Fibroblast of lung (primary cell): ENCODE results near the gene CCDC157. TPM values are rescaled to one million over a fixed set of nuclear protein-coding genes. Genes with fewer than 3 reads are reported as not detected.

Experiments
- DNase-seq, 2 donors: peaks; one replicate each; pipeline versions ENCODE4 v3.0.0 to v3.0.0-alpha.2; 2010; ENCODE audit warnings: low read depth in 2 of 2
- H2AFZ ChIP-seq: 2 replicates; pipeline ENCODE4 v1.5.1; 2012; ENCODE audit warnings: low read length, control low read depth, inconsistent platforms
- H3K27ac ChIP-seq: 2 replicates; pipeline ENCODE4 v1.5.1; 2011; ENCODE audit warnings: low read length, control low read depth; ENCODE audit not compliant: insufficient read depth
- H3K27me3 ChIP-seq: 2 replicates; pipeline ENCODE4 v1.5.1; 2011; ENCODE audit warnings: mild to moderate bottlenecking, low read length; ENCODE audit not compliant: control insufficient read depth, insufficient read depth
- H3K36me3 ChIP-seq: 2 replicates; pipeline ENCODE4 v1.5.1; 2011; ENCODE audit warnings: low read length; ENCODE audit not compliant: control insufficient read depth, insufficient read depth
- H3K4me1 ChIP-seq: 2 replicates; pipeline ENCODE4 v1.5.1; 2011; ENCODE audit warnings: low read length; ENCODE audit not compliant: control insufficient read depth, insufficient read depth; ENCODE audit errors: extremely low read depth
- H3K4me2 ChIP-seq: 2 replicates; pipeline ENCODE4 v1.5.1; 2011; ENCODE audit warnings: low read length, control low read depth; ENCODE audit not compliant: insufficient read depth; ENCODE audit errors: extremely low read depth
- H3K4me3 ChIP-seq, 4 experiments: fragments of 200-600 bp in 1 of 4; sonication (generic) in 1 of 4; replicated peaks in 1 of 4; 2 replicates each; pipeline ENCODE4 v1.5.1; 2011 to 2016; ENCODE audit warnings: low read length in 4 of 4, low read depth in 3 of 4, mild to moderate bottlenecking in 3 of 4, control low read depth in 2 of 4, inconsistent platforms in 1 of 4, mixed read lengths in 1 of 4; ENCODE audit not compliant: insufficient read depth in 1 of 4; ENCODE audit errors: control extremely low read depth in 1 of 4
- H3K79me2 ChIP-seq: 2 replicates; pipeline ENCODE4 v1.5.1; 2012; ENCODE audit warnings: mild to moderate bottlenecking, low read length, inconsistent platforms; ENCODE audit not compliant: control insufficient read depth, insufficient read depth
- H3K9ac ChIP-seq: 2 replicates; pipeline ENCODE4 v1.5.1; 2011; ENCODE audit warnings: mild to moderate bottlenecking, low read length, control low read depth; ENCODE audit not compliant: insufficient read depth
- H3K9me3 ChIP-seq: 2 replicates; pipeline ENCODE4 v1.5.1; 2012; ENCODE audit warnings: low read depth, low read length; ENCODE audit not compliant: control insufficient read depth, insufficient read depth
- H4K20me1 ChIP-seq: 2 replicates; pipeline ENCODE4 v1.5.1; 2011; ENCODE audit warnings: low read length; ENCODE audit not compliant: control insufficient read depth, insufficient read depth; ENCODE audit errors: extremely low read depth
- CTCF ChIP-seq, 2 donors: IDR thresholded peaks in 1 of 2; conservative IDR thresholded peaks in 1 of 2; 1 replicate in 1 of 2; 2 replicates in 1 of 2; pipeline ENCODE4 v1.5.1; 2011 to 2012; ENCODE audit warnings: low read length in 2 of 2, control low read depth in 1 of 2, inconsistent platforms in 1 of 2, low read depth in 1 of 2, mild to moderate bottlenecking in 1 of 2
- EZH2 ChIP-seq: IDR thresholded peaks from 2 replicates; pipeline ENCODE4 v1.5.1; 2012; ENCODE audit warnings: low read length, control low read depth, mild to moderate bottlenecking; ENCODE audit errors: missing control alignments
- polyA plus RNA-seq, 2 donors: library from polyadenylated mRNA; depleted of rRNA in 1 of 2; stranded (reverse) in 1 of 2; unstranded in 1 of 2; fragments of >200 nt; gene quantifications; 2 replicates each; pipeline ENCODE4 v1.2.1, GENCODE V29; 2011 to 2012; ENCODE audit warnings: missing spikeins in 1 of 2
- total RNA-seq: library from RNA; depleted of rRNA; stranded (reverse); fragments of >200 nt; gene quantifications from 2 replicates; pipeline ENCODE4 v1.2.1, GENCODE V29; 2014

The CCDC157 gene
- total and polyA plus RNA-seq, 2 donors (not counting 1 experiment from before 2014, with no cell fraction given): 0.77 to 1.5 TPM

- TF ChIP-seq CTCF (conservative IDR thresholded peaks at IDR 0.05 in 1 of 2, IDR thresholded peaks at IDR 0.05 in 1 of 2; ENCODE audit: low read depth in 1 of 2, low read length in 2 of 2) (no peak), EZH2 (no peak)
- no peaks in the 10 kb centered on the region for H3K9me3 ChIP-seq
- no peaks in the 10 kb centered on the region for H3K79me2 ChIP-seq
- peaks cover 2% of the 10 kb centered on the region for H3K4me1 ChIP-seq
- H3K27me3 ChIP-seq: no peaks in the 10 kb centered on the region
- no peak overlapping the region for H2AFZ ChIP-seq
- H4K20me1 ChIP-seq: no peaks in the 10 kb centered on the region
- no peak overlapping the region for H3K4me2 ChIP-seq
- no peak overlapping the region for H3K27ac ChIP-seq
- DNase-seq: no peak
- no peak overlapping the region for H3K9ac ChIP-seq
- no peak overlapping the region for H3K4me3 ChIP-seq
- H3K36me3 ChIP-seq: peaks cover 19% of the 10 kb centered on the region
Observed at GRCh38 chr22:30411780-30412179, 55.0 kb downstream of the CCDC157 start.

DNA sequence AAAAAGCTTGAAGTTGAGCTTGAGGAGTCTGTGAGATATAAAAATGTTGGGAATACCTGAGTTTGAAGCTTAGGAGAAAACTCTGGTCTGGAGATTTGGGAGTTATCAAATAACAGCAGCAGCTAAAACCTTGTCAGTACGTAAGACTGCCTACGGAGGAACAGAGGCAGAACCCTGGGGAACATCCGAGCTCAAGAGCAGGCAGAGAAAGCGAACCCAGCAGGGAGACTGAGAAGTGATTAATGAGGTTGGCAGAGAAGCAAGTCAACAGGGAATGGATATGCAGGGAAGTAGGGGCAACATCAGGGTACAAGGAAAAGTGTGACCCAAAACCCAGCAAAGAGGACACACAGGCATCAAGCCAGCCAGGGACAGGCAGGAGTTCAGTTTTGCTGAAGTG, 56.2 kb downstream of the CCDC157 start:
- Histone ChIP-seq H4K20me1 (no peaks in the 10 kb centered on the region), H3K36me3 (peaks cover 21% of the 10 kb centered on the region), H3K79me2 (no peaks in the 10 kb centered on the region), H3K27ac (no peak overlapping the region), H3K9me3 (no peaks in the 10 kb centered on the region), H3K27me3 (no peaks in the 10 kb centered on the region), H3K9ac (no peak overlapping the region), H3K4me1 (peaks cover 2% of the 10 kb centered on the region), H2AFZ (no peak overlapping the region), H3K4me2 (no peak overlapping the region), H3K4me3 (no peak overlapping the region)
- no peak for DNase-seq
- TF ChIP-seq CTCF (conservative IDR thresholded peaks at IDR 0.05 in 1 of 2, IDR thresholded peaks at IDR 0.05 in 1 of 2; ENCODE audit: low read depth in 1 of 2, low read length in 2 of 2) (no peak), EZH2 (no peak)

- no peaks in the 10 kb centered on the region for H3K79me2 ChIP-seq
- H3K4me3 ChIP-seq: no peak overlapping the region
- no peaks in the 10 kb centered on the region for H3K9me3 ChIP-seq
- peaks cover 21% of the 10 kb centered on the region for H3K36me3 ChIP-seq
- no peak overlapping the region for H3K27ac ChIP-seq
- TF ChIP-seq CTCF (conservative IDR thresholded peaks at IDR 0.05 in 1 of 2, IDR thresholded peaks at IDR 0.05 in 1 of 2; ENCODE audit: low read depth in 1 of 2, low read length in 2 of 2): no peak
- TF ChIP-seq EZH2: no peak
- DNase-seq: no peak
- H3K4me1 ChIP-seq: no peaks in the 10 kb centered on the region
- H3K9ac ChIP-seq: no peak overlapping the region
- no peaks in the 10 kb centered on the region for H4K20me1 ChIP-seq
- H2AFZ ChIP-seq: no peak overlapping the region
- H3K27me3 ChIP-seq: no peaks in the 10 kb centered on the region
- no peak overlapping the region for H3K4me2 ChIP-seq
Observed at GRCh38 chr22:30413745-30414524, 57.1 kb downstream of the CCDC157 start.
